Astrocyte of the hippocampus (primary cell): Measurements from ENCODE around the gene ASPSCR1.
"Not testable (repeated sequence)": the region's sequence is repeated elsewhere in the genome, so short reads cannot be mapped to it uniquely, and the experiment has no call there.

ENCODE experiments used
- DNase-seq: peaks from one replicate; pipeline ENCODE4 v3.0.0; 2011; ENCODE audit warnings: low read depth, low spot score

The ASPSCR1 gene

GRCh38 chr17:82023447-82024241 lies 46.2 kb downstream of the ASPSCR1 start:
- DNase-seq, result peak; percentile 53

GRCh38 chr17:82024859-82025258 lies 47.4 kb downstream of the ASPSCR1 start:
- no peak for DNase-seq

- no peak for DNase-seq
Measured at GRCh38 chr17:82025401-82026107, 48.1 kb downstream of the ASPSCR1 start.

- DNase-seq, result no peak
Measured at GRCh38 chr17:82028246-82028645, 50.8 kb downstream of the ASPSCR1 start.

- no peak for DNase-seq
Measured at GRCh38 chr17:82028966-82029365, 51.5 kb downstream of the ASPSCR1 start.

- DNase-seq, result no peak
Measured at GRCh38 chr17:82029391-82029790, 52.0 kb downstream of the ASPSCR1 start.

GRCh38 chr17:82029990-82030469 lies 52.6 kb downstream of the ASPSCR1 start:
- no peak for DNase-seq

GRCh38 chr17:82030470-82031302 lies 53.3 kb downstream of the ASPSCR1 start:
- DNase-seq, result peak; percentile 94

GRCh38 chr17:82031303-82031884 lies 54.0 kb downstream of the ASPSCR1 start, which contains the start of gene RAC3:
Gene RAC3, plus strand, starts transcription at chr17:82031678. Its CDS starts 84 bp downstream, at chr17:82031762.
- DNase-seq, result peak; percentile 73

GRCh38 chr17:82031885-82032627 lies 54.6 kb downstream of the ASPSCR1 start:
- DNase-seq, result peak; percentile 29

- DNase-seq, result no peak
Measured at GRCh38 chr17:82033359-82034085, 56.1 kb downstream of the ASPSCR1 start.

- no peak for DNase-seq
Measured at GRCh38 chr17:82034371-82035011, 57.1 kb downstream of the ASPSCR1 start.

- DNase-seq, result no peak
Measured at GRCh38 chr17:82035488-82035887, 58.1 kb downstream of the ASPSCR1 start.

GRCh38 chr17:82035956-82036633 lies 58.7 kb downstream of the ASPSCR1 start:
- DNase-seq, result no peak

GRCh38 chr17:82036634-82037091 lies 59.2 kb downstream of the ASPSCR1 start:
- DNase-seq, result no peak

- DNase-seq, result peak; percentile 98
Measured at GRCh38 chr17:82037092-82037888, 59.9 kb downstream of the ASPSCR1 start, which contains the start of gene DCXR. Gene DCXR, minus strand, starts transcription at chr17:82037697. Its CDS starts 15 bp downstream, at chr17:82037682.

- no peak for DNase-seq
Measured at GRCh38 chr17:82037889-82038195, 60.4 kb downstream of the ASPSCR1 start.

GRCh38 chr17:82038796-82039409 lies 61.5 kb downstream of the ASPSCR1 start:
- DNase-seq, result not testable (repeated sequence)
